WTC11 (cell line): ENCODE measurements around the gene POLD3. TPM values are rescaled to one million over a fixed set of nuclear protein-coding genes. Genes with fewer than 3 reads are reported as not detected.
"Not testable (repeated sequence)": the region's sequence is repeated elsewhere in the genome, so short reads cannot be mapped to it uniquely, and the experiment has no call there.

ENCODE experiments used
- ATAC-seq: fragments of 200-7000 bp; cut with Tn5 transposase; 2 replicates; pipeline ENCODE4 v1.10.0; 2021; ENCODE audit warnings: mild to moderate bottlenecking, moderate library complexity
- CTCF ChIA-PET: fragments of 300-600 bp; sonication (Branson Sonifier 250); formaldehyde crosslinking; loops from one replicate; lab custom pipeline; 2021; ENCODE audit warnings: antibody characterized with exemption; lab: Charles Lee
- POLR2A ChIA-PET: fragments of 350-600 bp; sonication (Branson Sonifier 250); formaldehyde crosslinking; loops from one replicate; lab custom pipeline; 2021; ENCODE audit warnings: antibody characterized with exemption; lab: Charles Lee
- DNase-seq: peaks from one replicate; pipeline ENCODE4 v3.0.0; 2021; ENCODE audit warnings: low spot score
- H3K27ac Mint-ChIP-seq: 2 replicates; pipeline ENCODE4 v1.8.0; 2021; ENCODE audit warnings: mixed read lengths
- H3K27me3 Mint-ChIP-seq: 2 replicates; pipeline ENCODE4 v1.8.0; 2021; ENCODE audit warnings: low read depth, mild to moderate bottlenecking, moderate library complexity, mixed read lengths
- H3K36me3 Mint-ChIP-seq: 2 replicates; pipeline ENCODE4 v1.8.0; 2021; ENCODE audit warnings: mixed read lengths
- H3K4me1 Mint-ChIP-seq: 2 replicates; pipeline ENCODE4 v1.8.0; 2022; ENCODE audit warnings: mixed read lengths
- H3K4me3 Mint-ChIP-seq: 2 replicates; pipeline ENCODE4 v1.8.0; 2021; ENCODE audit warnings: mild to moderate bottlenecking, moderate library complexity, mixed read lengths
- H3K9me3 Mint-ChIP-seq: 2 replicates; pipeline ENCODE4 v1.8.0; 2021; ENCODE audit warnings: mixed read lengths
- CREM ChIP-seq: sonication (generic); formaldehyde crosslinking; IDR thresholded peaks from 2 replicates; pipeline ENCODE4 v1.8.1; 2022; ENCODE audit warnings: mild to moderate bottlenecking, missing genetic modification reagents, moderate library complexity
- ESRRA ChIP-seq: sonication (generic); formaldehyde crosslinking; IDR thresholded peaks from 2 replicates; pipeline ENCODE4 v1.8.1; 2022; ENCODE audit warnings: mild to moderate bottlenecking, missing genetic modification reagents, borderline replicate concordance
- FOXJ3 ChIP-seq: sonication (generic); formaldehyde crosslinking; IDR thresholded peaks from 2 replicates; pipeline ENCODE4 v1.9.0; 2021; ENCODE audit warnings: missing genetic modification reagents, mild to moderate bottlenecking, borderline replicate concordance
- IRF2 ChIP-seq: sonication (generic); formaldehyde crosslinking; IDR thresholded peaks from 2 replicates; pipeline ENCODE4 v1.8.0; 2022; ENCODE audit warnings: low read depth, missing genetic modification reagents, borderline replicate concordance
- NR1H2 ChIP-seq: sonication (generic); formaldehyde crosslinking; IDR thresholded peaks from 2 replicates; pipeline ENCODE4 v1.9.0; 2021; ENCODE audit warnings: mild to moderate bottlenecking, moderate library complexity, missing genetic modification reagents
- NR2C2 ChIP-seq: sonication (generic); formaldehyde crosslinking; IDR thresholded peaks from 2 replicates; pipeline ENCODE4 v1.8.0; 2022; ENCODE audit warnings: mild to moderate bottlenecking, missing genetic modification reagents
- NR3C1 ChIP-seq: sonication (generic); formaldehyde crosslinking; conservative IDR thresholded peaks from 2 replicates; pipeline ENCODE4 v1.8.1; 2023; ENCODE audit warnings: low read depth, mild to moderate bottlenecking, missing genetic modification reagents
- RELA ChIP-seq: sonication (generic); formaldehyde crosslinking; IDR thresholded peaks from 2 replicates; pipeline ENCODE4 v1.8.1; 2022; ENCODE audit warnings: missing genetic modification reagents, mild to moderate bottlenecking, borderline replicate concordance
- SMAD4 ChIP-seq: sonication (generic); formaldehyde crosslinking; IDR thresholded peaks from 2 replicates; pipeline ENCODE4 v1.8.0; 2022; ENCODE audit warnings: mild to moderate bottlenecking, missing genetic modification reagents
- SP1 ChIP-seq: sonication (generic); formaldehyde crosslinking; conservative IDR thresholded peaks from 2 replicates; pipeline ENCODE4 v1.8.1; 2022; ENCODE audit warnings: missing genetic modification reagents
- TP53 ChIP-seq: sonication (generic); formaldehyde crosslinking; IDR thresholded peaks from 2 replicates; pipeline ENCODE4 v1.8.1; 2023; ENCODE audit warnings: mild to moderate bottlenecking, missing genetic modification reagents
- ZNF121 ChIP-seq: sonication (generic); formaldehyde crosslinking; IDR thresholded peaks from 2 replicates; pipeline ENCODE4 v1.8.0; 2023; ENCODE audit warnings: missing genetic modification reagents
- ZNF263 ChIP-seq: sonication (generic); formaldehyde crosslinking; IDR thresholded peaks from 2 replicates; pipeline ENCODE4 v1.8.1; 2022; ENCODE audit warnings: low read depth, mild to moderate bottlenecking, moderate library complexity, missing genetic modification reagents
- total RNA-seq: library from RNA; stranded (reverse); gene quantifications from 3 replicates; pipeline ENCODE4 v1.2.3, GENCODE V29; 2021
- TF ChIP-seq, protein P1 (sequence below): fragments of 250-450 bp; sonication (Bioruptor Pico); IDR thresholded peaks from 2 replicates; pipeline ENCODE4 v1.9.0; 2021; ENCODE audit warnings: mild to moderate bottlenecking, borderline replicate concordance
- TF ChIP-seq, protein P2 (sequence below): sonication (generic); formaldehyde crosslinking; IDR thresholded peaks from 2 replicates; pipeline ENCODE4 v1.8.1; 2022; ENCODE audit warnings: mild to moderate bottlenecking, moderate library complexity, missing genetic modification reagents
- TF ChIP-seq, protein P3 (sequence below): sonication (generic); formaldehyde crosslinking; IDR thresholded peaks from 2 replicates; pipeline ENCODE4 v1.8.0; 2023; ENCODE audit warnings: missing genetic modification reagents
- TF ChIP-seq, protein P4 (sequence below): sonication (generic); formaldehyde crosslinking; IDR thresholded peaks from 2 replicates; pipeline ENCODE4 v1.8.0; 2022; ENCODE audit warnings: mild to moderate bottlenecking, missing genetic modification reagents

The POLD3 gene
- total RNA-seq, 1 experiment from 2014 or later = 24.1 TPM

DNA sequence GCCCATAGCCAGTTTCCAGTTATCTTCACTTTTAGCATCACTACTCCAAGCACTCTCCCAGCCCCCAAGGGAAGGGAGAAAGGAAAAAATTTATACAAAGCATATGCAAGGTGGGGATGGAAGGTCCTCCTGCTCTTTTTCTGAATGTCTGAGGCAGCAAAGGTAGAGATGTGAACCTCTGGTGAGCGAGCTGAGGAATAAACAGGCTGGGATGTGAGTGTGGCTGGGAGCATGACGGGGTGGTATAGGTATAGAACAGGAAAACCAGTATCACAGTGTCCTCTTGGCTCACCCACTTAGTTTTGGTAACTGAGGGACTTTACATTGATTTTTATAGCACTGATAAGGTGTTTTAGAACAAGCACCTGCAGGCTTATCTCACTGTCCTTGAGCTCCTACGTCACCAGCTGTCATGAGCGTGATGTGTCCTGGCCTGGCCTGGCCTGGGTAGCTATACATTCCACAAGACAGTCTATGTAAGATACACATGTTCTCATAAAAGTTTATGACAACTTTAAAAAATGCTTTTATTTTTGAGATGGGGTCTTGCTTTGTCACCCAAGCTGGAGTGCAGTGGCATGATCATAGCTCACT lies 10.3 kb upstream of the POLD3 start:
- Mint-ChIP-seq H3K27me3 (no peaks in the 10 kb centered on the region), H3K36me3 (no peaks in the 10 kb centered on the region), H3K4me1 (peaks cover 7% of the 10 kb centered on the region), H3K4me3 (no peak overlapping the region), H3K27ac (no peak overlapping the region)
- POLR2A ChIA-PET = interaction anchor here (0.9 kb wide), 1 partner anchor 10 kb away, joined by 3 read pairs; the partner anchor contains the start of gene POLD3
- no peak for DNase-seq
- CTCF ChIA-PET = no interaction called here
- no peak for TF ChIP-seq RELA (CRISPR knock-in tag)
- no peak for TF ChIP-seq CREM (CRISPR knock-in tag)
- no peak for TF ChIP-seq FOXJ3 (CRISPR knock-in tag)
- no peak for TF ChIP-seq ESRRA (CRISPR knock-in tag)
- no peak for TF ChIP-seq NR1H2 (CRISPR knock-in tag)
- TF ChIP-seq IRF2 (CRISPR knock-in tag) = no peak
- no peak for TF ChIP-seq NR3C1 (CRISPR knock-in tag)
- no peak for TF ChIP-seq NR2C2
- TF ChIP-seq, all 79 proteins: peak for 0
- no peak for ATAC-seq
- no peaks in the 10 kb centered on the region for H3K9me3 Mint-ChIP-seq

DNA sequence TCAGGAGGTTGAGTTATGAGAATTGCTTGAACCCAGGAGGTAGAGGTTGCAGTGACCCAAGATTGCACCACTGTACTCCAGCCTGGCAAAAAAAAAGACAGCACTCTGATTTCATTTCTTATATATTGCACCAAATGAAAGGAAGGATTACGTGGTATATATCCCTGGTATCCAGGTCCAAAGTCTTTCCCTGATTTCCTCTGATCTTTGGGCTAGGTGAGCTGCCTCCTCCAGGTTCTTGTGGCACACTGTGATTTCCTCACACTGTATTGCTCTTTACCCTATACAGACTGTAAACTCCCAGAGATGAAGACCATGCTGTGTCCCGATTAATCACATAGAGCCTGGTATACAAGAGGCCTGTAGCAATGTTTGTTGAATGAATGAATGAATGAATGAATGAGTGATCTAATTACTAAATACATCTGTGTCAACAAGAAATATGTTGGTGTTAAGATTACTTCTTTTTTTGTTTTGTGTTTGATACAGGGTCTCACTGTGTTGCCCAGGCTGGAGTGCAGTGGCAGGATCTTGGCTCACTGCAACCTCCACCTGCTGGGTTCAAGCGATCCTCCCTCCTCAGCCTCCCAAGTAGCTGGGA lies 9.3 kb upstream of the POLD3 start:
- no peak for DNase-seq
- CTCF ChIA-PET = interaction anchor here (0.6 kb wide), 1 partner anchor 1463 kb away, joined by 3 read pairs; no protein-coding TSS in a partner anchor
- POLR2A ChIA-PET = no interaction called here
- Mint-ChIP-seq H3K4me1 (peaks cover 1% of the 10 kb centered on the region), H3K4me3 (no peak overlapping the region), H3K9me3 (no peaks in the 10 kb centered on the region), H3K27ac (no peak overlapping the region), H3K27me3 (no peaks in the 10 kb centered on the region), H3K36me3 (no peaks in the 10 kb centered on the region)
- ATAC-seq = no peak
- TF ChIP-seq TP53 (no peak), ZNF121 (CRISPR knock-in tag) (0 out of 2 replicates have a peak, but pooled peaks have one; percentile 37), ZNF263 (CRISPR knock-in tag) (no peak)
- TF ChIP-seq, protein P1, sequence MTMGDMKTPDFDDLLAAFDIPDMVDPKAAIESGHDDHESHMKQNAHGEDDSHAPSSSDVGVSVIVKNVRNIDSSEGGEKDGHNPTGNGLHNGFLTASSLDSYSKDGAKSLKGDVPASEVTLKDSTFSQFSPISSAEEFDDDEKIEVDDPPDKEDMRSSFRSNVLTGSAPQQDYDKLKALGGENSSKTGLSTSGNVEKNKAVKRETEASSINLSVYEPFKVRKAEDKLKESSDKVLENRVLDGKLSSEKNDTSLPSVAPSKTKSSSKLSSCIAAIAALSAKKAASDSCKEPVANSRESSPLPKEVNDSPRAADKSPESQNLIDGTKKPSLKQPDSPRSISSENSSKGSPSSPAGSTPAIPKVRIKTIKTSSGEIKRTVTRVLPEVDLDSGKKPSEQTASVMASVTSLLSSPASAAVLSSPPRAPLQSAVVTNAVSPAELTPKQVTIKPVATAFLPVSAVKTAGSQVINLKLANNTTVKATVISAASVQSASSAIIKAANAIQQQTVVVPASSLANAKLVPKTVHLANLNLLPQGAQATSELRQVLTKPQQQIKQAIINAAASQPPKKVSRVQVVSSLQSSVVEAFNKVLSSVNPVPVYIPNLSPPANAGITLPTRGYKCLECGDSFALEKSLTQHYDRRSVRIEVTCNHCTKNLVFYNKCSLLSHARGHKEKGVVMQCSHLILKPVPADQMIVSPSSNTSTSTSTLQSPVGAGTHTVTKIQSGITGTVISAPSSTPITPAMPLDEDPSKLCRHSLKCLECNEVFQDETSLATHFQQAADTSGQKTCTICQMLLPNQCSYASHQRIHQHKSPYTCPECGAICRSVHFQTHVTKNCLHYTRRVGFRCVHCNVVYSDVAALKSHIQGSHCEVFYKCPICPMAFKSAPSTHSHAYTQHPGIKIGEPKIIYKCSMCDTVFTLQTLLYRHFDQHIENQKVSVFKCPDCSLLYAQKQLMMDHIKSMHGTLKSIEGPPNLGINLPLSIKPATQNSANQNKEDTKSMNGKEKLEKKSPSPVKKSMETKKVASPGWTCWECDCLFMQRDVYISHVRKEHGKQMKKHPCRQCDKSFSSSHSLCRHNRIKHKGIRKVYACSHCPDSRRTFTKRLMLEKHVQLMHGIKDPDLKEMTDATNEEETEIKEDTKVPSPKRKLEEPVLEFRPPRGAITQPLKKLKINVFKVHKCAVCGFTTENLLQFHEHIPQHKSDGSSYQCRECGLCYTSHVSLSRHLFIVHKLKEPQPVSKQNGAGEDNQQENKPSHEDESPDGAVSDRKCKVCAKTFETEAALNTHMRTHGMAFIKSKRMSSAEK (CRISPR knock-in tag) = no peak
- TF ChIP-seq, protein P2, sequence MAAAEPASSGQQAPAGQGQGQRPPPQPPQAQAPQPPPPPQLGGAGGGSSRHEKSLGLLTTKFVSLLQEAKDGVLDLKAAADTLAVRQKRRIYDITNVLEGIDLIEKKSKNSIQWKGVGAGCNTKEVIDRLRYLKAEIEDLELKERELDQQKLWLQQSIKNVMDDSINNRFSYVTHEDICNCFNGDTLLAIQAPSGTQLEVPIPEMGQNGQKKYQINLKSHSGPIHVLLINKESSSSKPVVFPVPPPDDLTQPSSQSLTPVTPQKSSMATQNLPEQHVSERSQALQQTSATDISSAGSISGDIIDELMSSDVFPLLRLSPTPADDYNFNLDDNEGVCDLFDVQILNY (CRISPR knock-in tag) = no peak

DNA sequence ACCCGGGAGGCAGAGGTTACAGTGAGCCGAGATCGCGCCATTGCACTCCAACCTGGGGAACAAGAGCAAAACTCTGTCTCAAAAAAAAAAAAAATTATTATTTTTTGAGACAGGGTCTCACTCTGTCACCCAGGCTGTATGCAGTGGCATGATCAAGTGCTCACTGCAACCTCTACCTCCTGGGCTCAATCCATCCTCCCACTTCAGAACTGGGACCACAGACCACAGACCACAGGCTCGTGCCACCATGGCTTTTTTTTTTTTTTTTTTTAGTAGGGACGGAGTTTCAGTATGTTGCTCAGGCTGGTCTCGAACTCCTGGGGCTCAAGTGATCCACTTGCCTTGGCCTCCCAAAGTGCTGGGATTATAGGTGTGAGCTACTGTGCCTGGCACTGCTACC lies 1.9 kb upstream of the POLD3 start:
- H3K9me3 Mint-ChIP-seq, POLR2A ChIA-PET, H3K27me3 Mint-ChIP-seq, H3K4me3 Mint-ChIP-seq, ATAC-seq, H3K27ac Mint-ChIP-seq, CTCF ChIA-PET, DNase-seq: not testable (repeated sequence)
- Mint-ChIP-seq H3K36me3 (peaks cover 14% of the 10 kb centered on the region), H3K4me1 (peaks cover 15% of the 10 kb centered on the region)

DNA sequence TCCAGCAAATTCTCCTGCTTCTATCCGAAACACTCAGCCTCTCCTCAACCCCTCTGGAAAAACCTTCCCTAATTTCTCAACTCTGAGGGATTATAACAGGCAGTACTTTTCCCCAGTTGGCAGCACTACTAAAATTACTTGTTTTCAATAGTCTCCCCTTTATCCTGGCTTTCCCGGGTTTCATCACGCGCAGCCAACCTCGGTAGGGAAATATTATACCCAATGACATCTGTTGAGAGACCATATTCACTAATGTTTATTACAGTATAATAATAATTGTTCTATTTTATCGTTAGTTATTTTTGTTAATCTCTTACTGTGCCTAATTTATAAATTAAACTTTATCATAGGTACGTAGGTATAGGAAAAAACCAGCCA lies 330 bp upstream of the POLD3 start:
- CTCF ChIA-PET = interaction anchor here (0.6 to 1.5 kb wide), 7 partner anchors 91 to 248 kb away, joined by 3 to 8 read pairs (median 4); no protein-coding TSS in a partner anchor
- POLR2A ChIA-PET = interaction anchor here (0.7 to 2.1 kb wide), 3 partner anchors 10 to 99 kb away, joined by 3 to 17 read pairs (median 4); partner anchors contain the start of gene LIPT2
- Mint-ChIP-seq H3K4me1 (peaks cover 15% of the 10 kb centered on the region), H3K27me3 (no peaks in the 10 kb centered on the region), H3K36me3 (peaks cover 23% of the 10 kb centered on the region), H3K4me3 (peak overlapping the region; percentile 95), H3K9me3 (no peaks in the 10 kb centered on the region), H3K27ac (no peak overlapping the region; the same call in 1 of the 2 replicates)
- TF ChIP-seq, protein P3, sequence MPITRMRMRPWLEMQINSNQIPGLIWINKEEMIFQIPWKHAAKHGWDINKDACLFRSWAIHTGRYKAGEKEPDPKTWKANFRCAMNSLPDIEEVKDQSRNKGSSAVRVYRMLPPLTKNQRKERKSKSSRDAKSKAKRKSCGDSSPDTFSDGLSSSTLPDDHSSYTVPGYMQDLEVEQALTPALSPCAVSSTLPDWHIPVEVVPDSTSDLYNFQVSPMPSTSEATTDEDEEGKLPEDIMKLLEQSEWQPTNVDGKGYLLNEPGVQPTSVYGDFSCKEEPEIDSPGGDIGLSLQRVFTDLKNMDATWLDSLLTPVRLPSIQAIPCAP (CRISPR knock-in tag) = no peak
- TF ChIP-seq SMAD4 (CRISPR knock-in tag) (no peak), SP1 (CRISPR knock-in tag) (no peak)
- TF ChIP-seq, protein P4, sequence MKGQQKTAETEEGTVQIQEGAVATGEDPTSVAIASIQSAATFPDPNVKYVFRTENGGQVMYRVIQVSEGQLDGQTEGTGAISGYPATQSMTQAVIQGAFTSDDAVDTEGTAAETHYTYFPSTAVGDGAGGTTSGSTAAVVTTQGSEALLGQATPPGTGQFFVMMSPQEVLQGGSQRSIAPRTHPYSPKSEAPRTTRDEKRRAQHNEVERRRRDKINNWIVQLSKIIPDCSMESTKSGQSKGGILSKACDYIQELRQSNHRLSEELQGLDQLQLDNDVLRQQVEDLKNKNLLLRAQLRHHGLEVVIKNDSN (CRISPR knock-in tag) = no peak
- ATAC-seq (peak; percentile 27), DNase-seq (no peak)
